OCI-LY7 (cell line): ENCODE data around the gene DNAH6.

ENCODE experiments used
- CTCF ChIP-seq: fragments of 200-600 bp; sonication (generic); conservative IDR thresholded peaks from 2 replicates; pipeline ENCODE4 v1.5.1; 2014; ENCODE audit warnings: mild to moderate bottlenecking, antibody characterized with exemption, low read length, moderate library complexity, mixed read lengths
- EZH2phosphoT487 ChIP-seq: fragments of 200-600 bp; sonication (generic); IDR thresholded peaks from 2 replicates; pipeline ENCODE4 v1.6.1; 2018; ENCODE audit warnings: low read depth, borderline replicate concordance, mild to moderate bottlenecking, mixed run types, antibody characterized with exemption, low read length, moderate library complexity, mixed read lengths

- TF ChIP-seq CTCF: no peak
- no peak for TF ChIP-seq EZH2phosphoT487
Measured at GRCh38 chr2:84836215-84836614, 319.9 kb downstream of the DNAH6 start.
